Measurements from ENCODE around the gene RGS2. TPM values are rescaled to one million over a fixed set of nuclear protein-coding genes. Genes with fewer than 3 reads are reported as not detected.

The RGS2 gene
- total RNA-seq, 1 experiment from 2014 or later, result 0.50 TPM

- no peaks in the 10 kb centered on the region for H3K27me3 ChIP-seq (ENCODE audit: insufficient read depth, low read depth)
- no peaks in the 10 kb centered on the region for H4K20me1 ChIP-seq (ENCODE audit: insufficient read depth)
- TF ChIP-seq EZH2 (IDR thresholded peaks at IDR 0.05; ENCODE audit: low read depth) (no peak), CTCF (conservative IDR thresholded peaks at IDR 0.05) (no peak)
- no peaks in the 10 kb centered on the region for H3K79me2 ChIP-seq (ENCODE audit: low read depth)
- no peak overlapping the region for H2AFZ ChIP-seq
- H3K36me3 ChIP-seq (ENCODE audit: low read depth), result no peaks in the 10 kb centered on the region
- intact Hi-C loops (cut with micrococcal nuclease; ENCODE audit: unreplicated experiment), result loop anchor here (10.0 kb wide), 1 partner anchor 189 kb away; no protein-coding TSS in a partner anchor
- no peaks in the 10 kb centered on the region for H3F3A ChIP-seq (ENCODE audit: insufficient read depth, low read depth)
- H3K4me1 ChIP-seq (replicated peaks; ENCODE audit: insufficient read depth), result peaks cover 12% of the 10 kb centered on the region
- no peak overlapping the region for H3K4me2 ChIP-seq
- H3K27ac ChIP-seq, result no peak overlapping the region
- DNase-seq, result no peak
- no peaks in the 10 kb centered on the region for H3K9me2 ChIP-seq (ENCODE audit: insufficient read depth)
- no TSS peak for BruUV-seq (replicated peaks)
- no peaks in the 10 kb centered on the region for H3K9me3 ChIP-seq (ENCODE audit: insufficient read depth, low read depth)
- ChIA-PET POLR2A (ENCODE audit: unreplicated experiment) (no interaction called here), CTCF (no interaction called here)
- no peak overlapping the region for H3K4me3 ChIP-seq
These were observed 5.3 kb upstream of the RGS2 start for GRCh38 chr1:192803501-192803900.

- no peaks in the 10 kb centered on the region for H3K27me3 ChIP-seq (ENCODE audit: insufficient read depth, low read depth)
- H4K20me1 ChIP-seq (ENCODE audit: insufficient read depth), result no peaks in the 10 kb centered on the region
- no peaks in the 10 kb centered on the region for H3K36me3 ChIP-seq (ENCODE audit: low read depth)
- no peak overlapping the region for H3K4me2 ChIP-seq
- H2AFZ ChIP-seq, result no peak overlapping the region
- H3F3A ChIP-seq (ENCODE audit: insufficient read depth, low read depth), result no peaks in the 10 kb centered on the region
- no peak overlapping the region for H3K27ac ChIP-seq
- POLR2A ChIA-PET (ENCODE audit: unreplicated experiment), result no interaction called here
- DNase-seq, result peak in 1 of 2 experiments; percentile 84
- H3K4me1 ChIP-seq (replicated peaks; ENCODE audit: insufficient read depth), result peaks cover 17% of the 10 kb centered on the region
- CTCF ChIA-PET, result no interaction called here
- H3K79me2 ChIP-seq (ENCODE audit: low read depth), result no peaks in the 10 kb centered on the region
- no peaks in the 10 kb centered on the region for H3K9me3 ChIP-seq (ENCODE audit: insufficient read depth, low read depth)
- no peaks in the 10 kb centered on the region for H3K9me2 ChIP-seq (ENCODE audit: insufficient read depth)
- no peak overlapping the region for H3K4me3 ChIP-seq
- TF ChIP-seq CTCF (conservative IDR thresholded peaks at IDR 0.05) (peak; percentile 76), EZH2 (IDR thresholded peaks at IDR 0.05; ENCODE audit: low read depth) (no peak)
- BruUV-seq (replicated peaks), result no TSS peak
- intact Hi-C loops (cut with micrococcal nuclease; ENCODE audit: unreplicated experiment), result loop anchor here (5.0 to 10.0 kb wide), 3 partner anchors 104 to 329 kb away; no protein-coding TSS in a partner anchor
These were observed 3.0 kb upstream of the RGS2 start for GRCh38 chr1:192805832-192806323.

- Histone ChIP-seq H3K27me3 (ENCODE audit: insufficient read depth, low read depth) (no peaks in the 10 kb centered on the region), H3K9me3 (ENCODE audit: insufficient read depth, low read depth) (no peaks in the 10 kb centered on the region), H3K4me1 (replicated peaks; ENCODE audit: insufficient read depth) (peaks cover 17% of the 10 kb centered on the region), H3K27ac (peak overlapping the region; percentile 42), H2AFZ (peak overlapping the region; percentile 88), H3K79me2 (ENCODE audit: low read depth) (no peaks in the 10 kb centered on the region), H4K20me1 (ENCODE audit: insufficient read depth) (no peaks in the 10 kb centered on the region), H3K9me2 (ENCODE audit: insufficient read depth) (no peaks in the 10 kb centered on the region), H3K4me3 (peak overlapping the region; percentile 71; the same call in 1 of the 2 replicates), H3F3A (ENCODE audit: insufficient read depth, low read depth) (no peaks in the 10 kb centered on the region), H3K4me2 (peak overlapping the region; percentile 94), H3K36me3 (ENCODE audit: low read depth) (no peaks in the 10 kb centered on the region)
- ChIA-PET POLR2A (ENCODE audit: unreplicated experiment) (interaction anchor here (0.6 kb wide), 1 partner anchor 1103 kb away, joined by 7 read pairs; no protein-coding TSS in a partner anchor), CTCF (interaction anchor here (0.5 to 0.7 kb wide), 2 partner anchors 109 to 330 kb away, joined by 3 to 4 read pairs; no protein-coding TSS in a partner anchor)
- intact Hi-C loops (cut with micrococcal nuclease; ENCODE audit: unreplicated experiment), result loop anchor here (2.0 to 10.0 kb wide), 4 partner anchors 105 to 330 kb away; no protein-coding TSS in a partner anchor
- DNase-seq, result peak in 1 of 2 experiments; percentile 55
- BruUV-seq (replicated peaks), result no TSS peak
- TF ChIP-seq EZH2 (IDR thresholded peaks at IDR 0.05; ENCODE audit: low read depth), result no peak
- TF ChIP-seq CTCF (conservative IDR thresholded peaks at IDR 0.05), result no peak
These were observed 1.4 kb upstream of the RGS2 start for GRCh38 chr1:192807211-192808162.
